GM03348 (cell line): Measurements from ENCODE around the gene MINDY2.
"Not testable (repeated sequence)": the region's sequence is repeated elsewhere in the genome, so short reads cannot be mapped to it uniquely, and the experiment has no call there.

Experiments
- DNase-seq: peaks from one replicate; pipeline ENCODE4 v3.0.0; 2012; ENCODE audit warnings: low spot score

The MINDY2 gene

DNA sequence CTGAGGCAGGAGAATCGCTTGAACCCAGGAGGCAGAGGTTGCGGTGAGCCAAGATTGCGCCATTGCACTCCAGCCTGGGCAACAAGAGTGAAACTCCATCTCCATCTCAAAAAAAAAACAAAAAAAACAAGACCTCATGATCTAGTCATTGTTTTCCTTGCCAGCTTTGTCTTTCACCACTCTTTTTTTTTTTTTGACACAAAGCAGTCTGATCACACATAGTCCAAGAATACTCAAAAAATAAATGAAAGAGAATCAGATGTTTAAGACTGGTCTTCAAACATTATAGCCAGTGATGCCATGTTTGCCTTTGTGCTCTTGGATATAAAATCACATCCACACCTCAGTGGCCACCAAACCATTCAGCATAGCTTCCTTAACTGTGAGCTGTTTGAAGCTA is 15.8 kb upstream of the MINDY2 start:
- DNase-seq: no peak

DNA sequence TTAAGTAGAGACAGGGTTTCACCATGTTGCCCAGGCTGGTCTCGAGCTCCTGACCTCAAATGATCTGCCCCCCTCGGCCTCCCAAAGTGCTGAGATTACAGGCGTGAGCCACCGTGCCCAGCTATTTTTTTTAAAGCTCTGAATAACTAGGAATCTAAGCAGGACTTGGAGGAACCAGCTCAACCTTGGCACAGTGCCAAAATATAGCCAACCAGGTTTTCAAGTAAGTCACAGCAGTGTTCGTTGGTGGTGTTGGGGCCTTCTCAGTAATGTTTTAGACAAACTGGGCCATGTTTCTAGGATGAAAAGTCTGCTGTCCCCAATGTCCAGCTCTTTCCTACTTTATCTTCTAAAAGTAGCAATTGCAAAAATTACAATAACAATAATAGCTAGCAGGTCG is 15.1 kb upstream of the MINDY2 start:
- DNase-seq: no peak

DNA sequence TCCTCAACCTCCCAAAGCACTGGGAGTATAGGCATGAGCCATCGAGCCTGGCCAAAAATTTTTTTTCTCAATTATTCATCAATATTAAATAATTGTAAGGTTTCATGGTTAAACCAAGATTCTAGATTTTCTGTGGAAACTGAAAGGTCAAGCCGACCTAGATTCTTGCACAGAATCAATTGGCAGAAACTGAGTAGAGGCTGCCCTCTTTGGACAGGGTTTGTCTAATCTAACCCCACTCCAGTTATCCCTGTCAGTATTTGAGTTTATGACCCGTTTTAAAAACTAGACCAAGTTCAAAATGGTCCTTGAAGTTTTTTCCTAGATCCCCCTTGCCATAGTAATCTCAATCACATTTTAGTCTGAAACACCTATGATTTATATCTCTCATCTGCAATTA is 13.0 kb upstream of the MINDY2 start:
- DNase-seq: peak; percentile 37

DNA sequence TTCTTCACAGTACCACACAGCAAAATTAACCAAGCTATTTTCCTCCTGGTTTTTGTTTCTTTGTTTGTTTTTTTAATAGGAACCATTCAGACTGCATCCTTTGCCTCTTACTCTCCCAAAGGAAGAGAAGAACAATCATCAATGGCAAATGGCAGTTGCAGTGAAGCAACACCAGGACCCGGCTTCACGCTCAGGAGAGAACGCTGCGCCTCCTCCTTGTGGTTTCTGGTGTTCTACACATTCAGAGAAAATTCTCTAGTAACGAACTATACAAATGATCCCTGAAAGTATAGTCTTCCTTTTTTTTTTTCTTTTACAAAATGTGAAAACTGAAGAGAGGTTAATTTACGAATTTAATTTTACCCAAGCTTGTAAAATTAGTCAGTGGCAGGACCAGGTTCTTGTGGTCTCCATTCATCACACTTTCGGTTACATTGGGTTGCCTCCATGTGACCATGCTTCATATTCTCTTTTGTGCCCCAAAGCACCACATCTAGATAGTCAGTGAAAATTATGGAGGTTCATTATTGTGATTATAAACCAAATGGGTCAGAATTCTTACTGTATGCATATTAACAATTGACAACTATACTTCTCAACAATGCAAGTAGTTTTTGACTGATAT is 10.6 kb upstream of the MINDY2 start:
- no peak for DNase-seq

DNA sequence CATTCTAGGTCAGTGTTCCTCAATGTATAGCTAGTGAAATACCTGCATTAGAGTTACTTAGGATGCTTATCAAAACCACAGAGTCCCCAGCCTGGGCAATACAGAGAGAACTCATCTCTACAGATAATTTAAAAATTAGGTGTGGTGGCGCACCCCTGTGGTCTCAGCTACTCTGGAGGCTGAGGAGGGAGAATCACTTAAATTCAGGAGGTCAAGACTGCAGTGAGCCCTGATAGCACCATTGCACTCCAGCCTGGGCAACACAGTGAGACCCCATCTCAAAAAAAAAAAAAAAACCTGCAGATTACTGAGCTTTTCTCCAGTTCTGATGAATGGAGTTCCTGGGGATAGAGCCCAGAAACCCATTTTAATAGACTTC is 10.1 kb upstream of the MINDY2 start:
- no peak for DNase-seq

DNA sequence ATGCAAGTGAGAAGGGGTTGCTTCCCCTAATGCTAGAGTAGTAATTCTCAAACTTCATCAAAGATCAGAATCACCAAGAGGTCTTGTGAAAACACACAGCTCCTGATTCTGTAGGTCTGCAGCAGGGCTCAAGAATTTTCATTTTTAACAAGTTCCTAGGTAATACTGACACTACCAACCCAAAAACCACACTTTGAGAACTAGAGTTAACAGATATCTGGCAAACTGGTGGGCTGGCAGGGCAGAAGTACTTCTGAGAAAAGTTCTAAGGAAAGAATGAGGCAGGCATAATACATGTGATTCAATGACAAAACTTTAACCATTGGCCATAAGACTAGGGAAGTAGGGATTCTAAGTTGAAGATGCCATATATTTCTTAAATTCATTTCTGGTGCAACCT is 8.8 kb upstream of the MINDY2 start:
- DNase-seq: no peak

DNA sequence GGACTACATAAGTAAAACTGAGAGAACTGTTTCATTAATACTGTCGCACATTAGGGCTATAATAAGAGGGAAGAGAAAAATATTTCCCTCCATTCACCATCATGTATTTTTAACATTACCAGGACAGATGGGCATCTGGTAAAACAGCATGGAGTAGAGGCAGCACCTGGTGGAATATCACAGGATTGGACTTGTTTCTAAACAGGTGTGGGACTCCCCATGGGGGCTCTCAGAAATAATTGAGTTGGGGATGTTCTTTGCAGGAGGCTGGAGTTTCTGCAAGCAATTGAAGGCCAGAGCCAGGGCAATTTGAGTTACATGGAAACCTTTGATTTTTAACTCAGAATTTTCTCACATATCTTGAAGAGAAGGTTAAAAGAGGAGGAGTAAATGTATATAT is 8.4 kb upstream of the MINDY2 start:
- no peak for DNase-seq

DNA sequence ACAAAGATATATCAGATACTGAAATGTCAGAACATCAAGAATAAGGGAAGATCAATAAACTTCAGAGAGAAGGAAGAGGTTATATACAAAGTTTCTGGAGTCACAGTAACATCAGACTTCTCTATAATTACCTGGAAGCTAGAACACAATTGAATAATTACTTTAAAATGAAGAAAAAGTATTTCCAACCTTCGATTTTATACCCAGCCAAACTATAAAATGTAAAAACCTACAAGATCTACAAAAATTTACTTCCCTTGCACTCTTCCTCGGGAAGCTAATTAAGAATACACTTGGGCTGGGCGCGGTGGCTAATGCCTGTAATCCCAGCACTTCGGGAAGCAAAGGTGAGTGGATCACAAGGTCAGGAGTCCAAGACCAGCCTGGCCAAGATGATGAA is 6.6 kb upstream of the MINDY2 start:
- no peak for DNase-seq

DNA sequence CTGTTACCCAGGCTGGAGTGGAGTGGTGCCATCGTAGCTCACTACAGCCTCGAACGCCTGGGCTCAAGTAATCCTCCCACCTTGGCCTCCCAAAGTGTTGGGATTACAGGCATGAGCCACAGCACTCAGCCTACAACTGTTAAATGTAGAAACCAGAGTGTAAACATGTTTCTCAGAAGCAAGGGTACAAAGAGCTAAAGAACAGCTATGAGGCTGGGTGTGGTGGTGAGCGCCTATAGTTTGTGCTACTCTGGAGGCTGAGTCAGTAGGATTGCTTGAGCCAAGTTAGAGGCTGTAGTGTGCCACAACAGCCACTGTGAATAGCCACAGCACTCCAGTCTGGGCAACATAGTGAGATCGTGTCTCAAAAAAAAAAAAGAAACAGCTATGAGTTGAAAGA is 4.8 kb upstream of the MINDY2 start:
- DNase-seq: no peak

DNA sequence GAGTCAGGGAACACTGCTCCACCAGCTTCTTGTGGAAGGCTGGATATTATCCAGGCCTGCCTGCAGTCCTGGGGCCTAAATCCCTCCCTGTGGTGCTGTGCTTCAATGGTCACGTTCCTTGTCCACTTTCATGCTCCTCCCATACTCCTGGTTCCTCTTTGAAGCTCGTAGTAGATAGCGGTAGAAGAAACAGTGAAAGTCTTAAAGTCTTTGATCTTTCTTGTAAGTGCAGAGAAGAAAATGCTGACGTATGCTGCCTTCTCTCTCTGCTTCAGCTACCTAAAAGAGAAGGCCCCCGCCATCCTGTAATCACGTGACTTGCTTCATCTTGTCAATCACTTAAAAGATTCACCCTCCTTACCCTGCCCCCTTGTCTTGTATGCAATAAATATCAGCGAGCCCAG is 2.5 kb upstream of the MINDY2 start:
- DNase-seq: not testable (repeated sequence)

DNA sequence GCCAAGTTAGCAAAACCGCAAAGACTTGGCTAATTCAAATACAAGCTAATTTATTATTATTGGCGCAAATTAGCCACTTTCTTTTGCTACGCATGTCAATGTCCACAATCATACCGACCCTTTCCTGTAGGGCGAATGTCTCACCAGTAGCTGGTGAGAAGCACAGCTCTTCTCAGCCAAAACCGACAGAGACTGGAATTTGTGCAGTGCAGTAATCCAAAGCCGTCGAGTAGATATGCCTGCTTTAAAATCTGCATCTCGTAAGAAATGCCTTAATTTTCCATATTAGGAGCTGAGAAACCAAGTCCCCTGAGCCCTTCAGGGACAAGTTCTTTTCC is 614 bp upstream of the MINDY2 start:
- DNase-seq: peak; percentile 75

DNA sequence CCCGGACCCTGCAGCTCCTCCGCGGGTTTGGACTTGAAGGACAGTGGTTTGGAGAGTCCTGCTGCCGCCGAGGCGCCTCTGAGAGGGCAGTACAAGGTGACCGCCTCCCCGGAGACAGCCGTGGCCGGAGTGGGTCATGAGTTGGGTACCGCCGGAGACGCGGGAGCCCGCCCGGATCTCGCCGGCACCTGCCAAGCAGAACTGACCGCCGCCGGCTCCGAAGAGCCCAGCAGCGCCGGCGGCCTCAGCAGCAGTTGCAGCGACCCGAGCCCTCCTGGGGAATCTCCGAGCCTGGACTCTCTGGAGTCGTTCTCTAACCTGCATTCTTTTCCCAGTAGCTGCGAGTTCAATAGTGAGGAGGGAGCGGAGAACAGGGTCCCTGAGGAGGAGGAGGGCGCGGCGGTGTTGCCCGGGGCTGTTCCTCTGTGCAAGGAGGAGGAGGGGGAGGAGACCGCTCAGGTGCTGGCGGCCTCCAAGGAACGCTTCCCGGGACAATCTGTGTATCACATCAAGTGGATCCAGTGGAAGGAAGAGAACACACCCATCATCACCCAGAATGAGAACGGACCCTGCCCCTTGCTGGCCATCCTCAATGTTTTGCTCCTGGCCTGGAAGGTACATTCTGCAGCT is 634 bp downstream of the MINDY2 start:
- DNase-seq: peak; percentile 42

DNA sequence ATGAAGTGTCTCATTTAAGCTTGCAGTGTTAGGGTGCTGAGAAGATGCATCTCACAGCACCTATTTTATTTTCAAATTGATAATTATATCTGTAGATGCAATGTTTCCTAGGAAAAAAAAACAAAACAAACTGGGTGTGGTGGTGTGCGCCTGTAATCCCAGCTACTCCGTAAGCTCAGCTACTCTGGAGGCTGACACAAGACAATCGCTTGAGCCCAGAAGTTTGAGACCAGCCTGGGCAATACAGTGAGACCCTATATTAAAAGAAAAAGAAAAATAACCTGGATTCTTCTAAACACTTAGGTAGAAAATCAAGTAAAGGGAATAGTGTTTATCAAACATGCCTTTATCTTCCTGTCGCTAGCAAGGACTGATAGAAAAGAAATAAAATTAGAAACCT is 1.9 kb downstream of the MINDY2 start:
- DNase-seq: no peak

DNA sequence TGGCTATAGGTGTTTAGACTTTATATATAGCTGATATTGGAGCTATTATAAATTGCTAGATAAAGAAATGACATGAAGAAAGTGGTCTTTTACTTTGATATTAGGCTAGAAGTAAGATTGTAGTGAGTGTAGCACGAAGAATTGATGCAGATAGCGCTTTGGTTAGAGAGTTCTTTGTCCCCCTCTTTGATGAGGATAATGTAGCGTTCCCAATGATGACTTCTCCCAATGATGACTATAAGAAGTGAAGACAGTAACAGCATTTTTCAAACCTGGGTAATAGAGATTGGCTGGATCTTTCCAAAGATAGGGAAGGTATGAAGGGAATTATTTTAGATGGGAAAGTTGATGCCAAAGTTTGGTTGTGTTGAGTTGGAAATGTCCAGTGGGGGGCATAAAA is 4.3 kb downstream of the MINDY2 start:
- DNase-seq: no peak

DNA sequence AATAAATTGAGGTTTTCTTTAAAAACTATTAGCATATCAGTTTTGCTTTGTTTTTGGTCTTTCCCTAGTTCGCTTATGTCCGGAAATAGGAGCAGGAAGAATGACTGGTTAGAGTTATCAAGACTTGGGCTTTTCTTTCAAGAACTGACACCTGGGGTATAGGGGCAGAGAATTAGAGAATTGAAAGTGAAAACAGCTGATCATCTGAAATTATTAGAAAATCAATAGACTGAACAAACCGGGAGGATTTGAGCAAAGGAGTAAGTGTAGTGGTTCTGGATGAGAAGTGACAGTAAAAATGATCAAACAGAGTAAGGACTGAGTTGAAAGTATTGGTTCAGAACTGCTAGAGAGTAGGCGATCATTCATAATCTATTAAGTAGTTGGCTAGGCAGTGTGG is 6.0 kb downstream of the MINDY2 start:
- DNase-seq: no peak

DNA sequence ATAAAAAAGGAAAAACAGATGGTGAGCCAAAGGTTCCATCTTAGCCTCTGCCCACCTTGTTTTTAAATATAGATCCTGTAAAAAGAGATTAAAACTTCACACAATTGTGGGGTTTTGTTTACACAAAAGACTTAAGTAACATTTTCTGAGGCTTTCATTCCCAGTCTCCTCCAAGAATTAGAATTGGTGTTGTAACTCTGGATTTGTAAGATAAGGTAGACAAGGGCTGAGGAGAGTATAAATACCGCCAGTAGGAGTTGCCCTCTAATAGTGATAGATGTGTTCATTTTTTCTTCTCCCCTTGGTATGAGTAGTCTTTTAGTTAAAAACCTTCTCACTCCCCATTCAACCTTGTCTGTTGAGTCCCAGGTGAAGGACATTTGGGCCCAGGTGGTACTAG is 8.5 kb downstream of the MINDY2 start:
- DNase-seq: no peak

DNA sequence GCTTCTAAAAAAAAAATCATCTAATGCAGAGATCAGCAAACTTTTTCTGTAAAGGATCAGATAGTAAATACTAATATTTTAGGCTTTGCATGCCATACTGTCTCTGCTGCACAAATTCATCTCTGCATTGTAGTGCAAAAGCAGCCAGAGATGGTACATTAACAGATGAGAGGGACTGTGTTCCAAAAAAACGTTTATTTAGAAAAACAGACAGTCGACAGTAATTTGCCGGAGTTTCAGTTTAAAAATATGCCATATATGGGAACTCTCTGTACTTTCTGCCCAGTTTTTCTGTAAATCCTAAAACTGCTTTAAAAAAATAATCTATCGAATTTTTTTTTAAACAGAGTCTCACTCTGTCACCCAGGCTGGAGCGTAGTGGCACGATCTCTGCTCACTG is 14.3 kb downstream of the MINDY2 start:
- DNase-seq: no peak

DNA sequence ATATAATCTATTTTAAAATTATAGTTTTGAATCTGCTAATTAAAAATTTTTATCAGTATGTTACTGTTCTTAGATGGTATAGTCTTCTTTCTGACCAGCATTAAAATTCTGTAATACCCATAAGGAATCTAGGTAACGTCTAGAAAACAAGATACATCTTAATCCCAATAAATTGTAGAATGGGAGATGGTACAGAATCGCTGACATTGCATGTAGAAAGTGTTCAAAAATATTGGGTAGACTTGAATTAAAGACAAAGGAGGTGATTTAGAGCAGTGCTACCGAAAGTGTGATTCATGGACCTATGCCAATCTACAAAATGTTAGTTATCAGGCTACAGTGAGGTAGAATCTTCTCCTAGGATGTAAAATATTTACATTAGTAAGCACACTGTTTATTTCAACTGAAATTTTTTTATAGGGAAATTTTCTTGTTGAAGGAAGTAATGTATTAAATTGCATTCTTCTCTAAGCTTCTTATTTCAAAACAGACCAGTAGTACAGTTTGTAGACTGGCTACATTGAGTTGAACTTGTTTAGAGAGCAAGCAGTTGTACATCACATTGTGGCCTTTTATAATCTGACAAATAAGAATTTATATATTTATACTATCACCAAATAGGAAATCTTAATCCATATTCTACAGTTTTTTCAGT is 17.1 kb downstream of the MINDY2 start:
- DNase-seq: no peak

DNA sequence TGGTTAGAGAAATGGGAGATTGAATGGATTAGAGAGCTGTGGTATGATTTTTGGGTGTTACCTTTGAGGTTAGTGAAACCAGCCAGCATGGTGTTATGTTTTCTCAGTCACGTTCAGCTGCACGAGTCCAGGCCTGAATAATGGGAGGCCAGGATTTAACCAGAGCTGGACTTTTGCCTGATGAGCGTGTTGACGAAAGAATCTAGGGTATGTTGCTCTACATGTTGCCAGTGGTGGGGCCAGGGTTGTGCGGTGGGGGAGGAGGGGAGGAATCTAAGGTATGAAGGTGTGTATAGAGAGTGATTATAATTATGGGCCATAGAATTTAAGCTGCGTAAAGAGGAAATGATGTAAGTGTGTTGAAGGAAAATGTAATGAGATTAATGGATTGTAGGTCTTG is 22.8 kb downstream of the MINDY2 start:
- no peak for DNase-seq

DNA sequence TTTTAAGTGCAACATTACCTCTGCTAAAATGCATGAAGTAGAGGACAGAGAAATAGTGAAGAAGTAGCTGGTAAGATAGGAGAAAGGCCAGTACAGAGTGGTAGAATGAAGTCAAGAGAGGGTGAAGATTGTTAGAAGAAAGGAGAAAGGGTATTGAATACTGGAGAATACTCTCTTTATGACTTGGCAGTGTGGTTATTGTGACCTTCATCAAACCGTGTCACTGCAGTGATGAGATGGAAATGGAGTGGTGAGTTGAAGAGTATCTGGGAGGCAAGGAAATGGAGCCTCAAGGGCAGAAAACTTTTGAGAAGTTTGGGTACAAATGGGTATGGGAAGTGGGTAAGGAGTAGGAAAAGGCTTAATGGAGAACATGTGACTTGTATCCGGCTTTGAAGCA is 24.7 kb downstream of the MINDY2 start:
- DNase-seq: no peak

DNA sequence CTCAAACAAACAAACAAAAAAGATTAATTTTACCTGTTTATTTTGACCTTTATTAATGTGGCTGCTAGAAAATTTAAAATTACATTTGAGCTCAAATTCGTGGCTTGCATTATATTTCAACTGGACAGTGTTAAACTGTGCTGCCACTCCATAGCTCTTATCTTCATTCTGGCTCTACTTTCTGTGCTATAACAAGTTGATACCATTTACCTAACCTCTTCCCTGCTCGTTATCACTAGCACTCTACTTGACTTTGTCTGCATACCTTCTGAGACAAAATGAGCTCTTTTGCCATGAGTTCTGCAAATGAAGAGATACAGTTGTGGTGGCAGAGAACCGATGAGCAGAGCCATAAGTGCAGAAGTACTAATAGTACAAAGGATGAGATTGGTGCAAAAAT is 26.4 kb downstream of the MINDY2 start:
- DNase-seq: no peak

DNA sequence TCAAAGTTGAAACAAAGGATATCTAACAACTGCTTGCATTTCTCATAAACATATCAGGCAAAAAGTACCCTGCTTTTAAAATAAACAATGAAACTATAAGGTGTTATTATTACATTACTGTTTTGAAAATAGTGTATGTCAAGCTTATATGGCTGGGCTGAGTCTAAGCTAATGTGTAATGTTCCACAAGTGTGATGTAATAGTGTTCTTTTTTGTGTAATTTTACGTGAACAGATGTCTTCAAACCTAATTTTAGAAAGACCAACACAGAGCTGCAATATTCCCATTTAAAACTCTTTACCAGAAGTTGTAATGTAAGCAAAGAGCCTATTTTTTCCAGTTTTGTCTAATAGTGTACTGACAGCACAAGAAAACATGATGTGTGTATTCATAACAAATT is 34.0 kb downstream of the MINDY2 start:
- DNase-seq: no peak

DNA sequence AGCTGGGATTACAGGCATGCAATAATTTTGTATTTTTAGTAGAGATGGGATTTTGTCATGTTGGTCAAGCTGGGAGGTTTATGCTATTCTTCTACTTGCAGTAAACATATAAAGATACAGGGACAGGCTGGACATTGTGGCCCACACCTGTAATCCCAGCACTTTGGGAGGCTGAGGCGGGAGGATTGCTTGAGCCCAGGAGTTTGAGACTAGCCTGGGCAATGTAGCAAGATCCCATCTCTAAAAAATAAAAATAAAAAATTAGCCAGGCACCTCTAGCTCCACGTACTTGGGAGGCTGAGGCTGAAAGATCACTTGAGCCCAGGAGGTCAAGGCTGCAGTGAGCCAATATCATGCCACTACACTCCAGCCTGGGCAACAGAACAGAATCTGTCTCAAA is 52.2 kb downstream of the MINDY2 start:
- not testable (repeated sequence) for DNase-seq

DNA sequence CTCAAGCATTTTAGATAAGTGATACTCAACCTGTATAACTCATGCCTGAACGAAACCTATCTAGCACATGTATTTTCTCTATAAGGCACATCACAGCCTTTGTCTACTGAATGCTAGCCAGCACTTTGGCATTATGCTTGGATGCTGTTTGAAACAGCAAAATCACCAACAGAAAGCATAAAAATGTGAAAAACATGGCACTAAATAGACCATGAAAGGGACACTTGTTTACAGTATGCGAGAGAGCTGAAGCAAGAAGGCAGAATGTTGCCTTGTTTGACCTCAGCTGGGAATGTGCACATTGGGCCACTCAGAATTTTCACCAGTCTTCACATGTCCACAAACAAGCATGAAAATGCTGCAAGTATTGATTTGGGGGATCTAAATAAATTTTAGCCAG is 59.5 kb downstream of the MINDY2 start:
- no peak for DNase-seq
